A549 (cell line): Measurements from ENCODE around the gene SRSF10. TPM values are rescaled to one million over a fixed set of nuclear protein-coding genes. Genes with fewer than 3 reads are reported as not detected.

ENCODE experiments used
- ATAC-seq, 2 experiments: fragments of 200-7000 bp in 1 of 2; fragments of >200 bp in 1 of 2; cut with Nextera tagmentation in 1 of 2; cut with Tn5 transposase in 1 of 2; 3 replicates each; pipeline versions ENCODE4 v1.8.0 to v1.9.1; 2018 to 2020; ENCODE audit warnings: mild to moderate bottlenecking in 1 of 2, moderate library complexity in 1 of 2
- CTCF ChIA-PET: fragments of 300-600 bp; sonication (Branson Sonifier 250); formaldehyde crosslinking; extraction: SDS; loops from one replicate; lab custom pipeline; 2021; ENCODE audit warnings: antibody characterized with exemption, inconsistent platforms; lab: Yijun Ruan, JAX
- POLR2A ChIA-PET: fragments of 350-600 bp; formaldehyde crosslinking; extraction: SDS; loops from one replicate; lab custom pipeline; 2021; ENCODE audit warnings: antibody characterized with exemption, inconsistent platforms; lab: Yijun Ruan, JAX
- DNase-seq, 2 experiments: peaks; one replicate each; pipeline versions ENCODE4 v3.0.0 to v3.0.0-alpha.2; 2011 to 2016; ENCODE audit warnings: low read depth in 1 of 2, low spot score in 1 of 2
- FAIRE-seq: peaks from 2 replicates; lab custom pipeline; 2011; peaks lifted over from hg19 to GRCh38; lab: Jason Lieb, UNC
- H3K27ac ChIP-seq, 2 experiments: fragments of >200 bp; sonication (Bioruptor Twin); formaldehyde crosslinking; 3 replicates each; pipeline ENCODE4 v1.5.1; 2016 to 2017
- H3K4me1 ChIP-seq: fragments of >200 bp; sonication (Bioruptor Twin); formaldehyde crosslinking; 3 replicates; pipeline ENCODE4 v1.6.1; 2016
- H3K4me2 ChIP-seq: fragments of >200 bp; sonication (Bioruptor Twin); formaldehyde crosslinking; 3 replicates; pipeline ENCODE4 v1.6.1; 2016
- H3K4me3 ChIP-seq: fragments of >200 bp; sonication (Bioruptor Twin); formaldehyde crosslinking; 3 replicates; pipeline ENCODE4 v1.5.1; 2016
- H3K9me3 ChIP-seq: fragments of >200 bp; sonication (Bioruptor Twin); formaldehyde crosslinking; 3 replicates; pipeline ENCODE4 v1.6.1; 2016
- CEBPB ChIP-seq, 2 experiments: fragments of >200 bp in 1 of 2; sonication (Bioruptor Twin) in 1 of 2; formaldehyde crosslinking in 1 of 2; IDR thresholded peaks; 2 replicates each; pipeline ENCODE4 v1.6.1; 2012 to 2016
- CTCF ChIP-seq: fragments of >200 bp; sonication (Bioruptor Twin); formaldehyde crosslinking; IDR thresholded peaks from 3 replicates; pipeline ENCODE4 v1.5.1; 2016
- E2F6 ChIP-seq: IDR thresholded peaks from 2 replicates; pipeline ENCODE4 v1.6.1; 2012; ENCODE audit warnings: low read depth, borderline replicate concordance
- EP300 ChIP-seq, 2 experiments: fragments of >200 bp; sonication (Bioruptor Twin); formaldehyde crosslinking; IDR thresholded peaks; 2 replicates in 1 of 2; 3 replicates in 1 of 2; pipeline ENCODE4 v1.6.1; 2016 to 2017
- FOSL2 ChIP-seq, 2 experiments: fragments of 450-650 bp in 1 of 2; fragments of >200 bp in 1 of 2; sonication (Bioruptor Twin) in 1 of 2; formaldehyde crosslinking; IDR thresholded peaks; 2 replicates each; pipeline versions ENCODE4 v1.5.0 to v1.6.1; 2016 to 2020; ENCODE audit warnings: mild to moderate bottlenecking in 1 of 2, moderate library complexity in 1 of 2
- GATA3 ChIP-seq: IDR thresholded peaks from 2 replicates; pipeline ENCODE4 v1.6.1; 2012; ENCODE audit warnings: borderline replicate concordance
- HEYL ChIP-seq: fragments of 250-450 bp; sonication (Bioruptor Pico); IDR thresholded peaks from 2 replicates; pipeline ENCODE4 v1.8.0; 2021; ENCODE audit warnings: mild to moderate bottlenecking, moderate library complexity
- HOXA7 ChIP-seq: fragments of 250-450 bp; sonication (Bioruptor Pico); IDR thresholded peaks from 2 replicates; pipeline ENCODE4 v1.5.0; 2020; ENCODE audit warnings: mild to moderate bottlenecking, moderate library complexity
- HOXB13 ChIP-seq: fragments of 250-450 bp; sonication (Bioruptor Pico); IDR thresholded peaks from 2 replicates; pipeline ENCODE4 v1.5.0; 2020; ENCODE audit warnings: low read depth, mild to moderate bottlenecking, moderate library complexity
- JUN ChIP-seq, 2 experiments: fragments of >200 bp; sonication (Bioruptor Twin); formaldehyde crosslinking; IDR thresholded peaks; 2 replicates in 1 of 2; 3 replicates in 1 of 2; pipeline ENCODE4 v1.6.1; 2016 to 2017
- KDM5A ChIP-seq: fragments of 200-600 bp; sonication (generic); IDR thresholded peaks from 2 replicates; pipeline ENCODE4 v1.6.1; 2016; ENCODE audit warnings: antibody characterized with exemption, mild to moderate bottlenecking
- MAFK ChIP-seq: fragments of 450-650 bp; IDR thresholded peaks from 2 replicates; pipeline ENCODE4 v1.6.1; 2014; ENCODE audit not compliant: partially characterized antibody
- MAX ChIP-seq: IDR thresholded peaks from 2 replicates; pipeline ENCODE4 v1.6.1; 2012
- MAZ ChIP-seq: fragments of 150-350 bp; IDR thresholded peaks from 2 replicates; pipeline ENCODE4 v1.6.1; 2014; ENCODE audit warnings: antibody characterized with exemption, low read depth, low read length, borderline replicate concordance
- PBX3 ChIP-seq: IDR thresholded peaks from 2 replicates; pipeline ENCODE4 v1.6.1; 2012
- PHF8 ChIP-seq: fragments of 200-600 bp; sonication (generic); IDR thresholded peaks from 2 replicates; pipeline ENCODE4 v1.6.1; 2016; ENCODE audit warnings: low read depth, mild to moderate bottlenecking, antibody characterized with exemption, moderate library complexity, borderline replicate concordance
- RAD21 ChIP-seq, 2 experiments: fragments of >200 bp in 1 of 2; sonication (Bioruptor Twin) in 1 of 2; formaldehyde crosslinking in 1 of 2; IDR thresholded peaks in 1 of 2; conservative IDR thresholded peaks in 1 of 2; 2 replicates in 1 of 2; 3 replicates in 1 of 2; pipeline ENCODE4 v1.6.1; 2012 to 2018; ENCODE audit warnings: inconsistent platforms in 1 of 2
- RARB ChIP-seq: fragments of 250-450 bp; sonication (Bioruptor Pico); IDR thresholded peaks from 2 replicates; pipeline ENCODE4 v1.8.0; 2021; ENCODE audit warnings: mild to moderate bottlenecking, moderate library complexity
- RFX5 ChIP-seq: fragments of 450-650 bp; IDR thresholded peaks from 2 replicates; pipeline ENCODE4 v1.7.1; 2014; ENCODE audit warnings: antibody characterized with exemption, mild to moderate bottlenecking, moderate library complexity
- RNF2 ChIP-seq: fragments of 200-600 bp; sonication (generic); IDR thresholded peaks from 2 replicates; pipeline ENCODE4 v1.6.1; 2016; ENCODE audit warnings: low read depth, mild to moderate bottlenecking, antibody characterized with exemption, moderate library complexity, borderline replicate concordance
- SMC3 ChIP-seq: fragments of >200 bp; sonication (Bioruptor Twin); formaldehyde crosslinking; IDR thresholded peaks from 3 replicates; pipeline ENCODE4 v1.6.1; 2018; ENCODE audit warnings: inconsistent platforms
- SREBF2 ChIP-seq: fragments of 450-650 bp; IDR thresholded peaks from 2 replicates; pipeline ENCODE4 v1.6.1; 2014; ENCODE audit warnings: mild to moderate bottlenecking, moderate library complexity
- ZC3H11A ChIP-seq: fragments of 450-650 bp; IDR thresholded peaks from 2 replicates; pipeline ENCODE4 v1.6.1; 2014; ENCODE audit warnings: antibody characterized with exemption, mild to moderate bottlenecking
- WGBS: methylation state at CpG from one replicate; pipeline ENCODE4 v1.1.6; 2017; ENCODE audit errors: missing lambda C conversion rate; 5-methylcytosine and 5-hydroxymethylcytosine counted together
- polyA plus RNA-seq, 4 experiments: library from polyadenylated mRNA; depleted of rRNA in 3 of 4; stranded (reverse); fragments of >200 nt; fragmentation: RNase III in 1 of 4; extraction: RNeasy Plus Mini Kit Qiagen cat#74134 plus additional on column Dnase treatment in 1 of 4; gene quantifications; 2 replicates in 3 of 4; 3 replicates in 1 of 4; pipeline ENCODE4 v1.2.3, GENCODE V29; 2011 to 2017
- TF ChIP-seq, protein P1 (sequence below): fragments of >200 bp; sonication (Bioruptor Twin); formaldehyde crosslinking; IDR thresholded peaks from 3 replicates; pipeline ENCODE4 v1.6.1; 2016

The SRSF10 gene
- polyA plus RNA-seq, 2 of the 4 experiments (the other 2 are of a cell fraction) = 141 to 180 TPM

GRCh38 chr1:24018611-24019580 is 38.8 kb upstream of the SRSF10 start:
- FAIRE-seq (no peak), DNase-seq (peak; percentile 90 to 98), ATAC-seq (peak; percentile 86 to 93)
- CTCF ChIA-PET = interaction anchor here (0.7 to 1.8 kb wide), 7 partner anchors 9 to 242 kb away, joined by 3 to 6 read pairs (median 3); no protein-coding TSS in a partner anchor
- peak overlapping the region; percentile 68 for H3K4me2 ChIP-seq
- H3K4me1 ChIP-seq = peaks cover 79% of the 10 kb centered on the region
- WGBS = 15% methylated on average over 20 of the region's 20 CpGs
- H3K27ac ChIP-seq = peak overlapping the region; percentile 96 to 99
- H3K4me3 ChIP-seq = peak overlapping the region; percentile 17; the same call in 1 of the 3 replicates
- POLR2A ChIA-PET = interaction anchor here (1.1 to 2.5 kb wide), 4 partner anchors 9 to 55 kb away, joined by 3 to 13 read pairs (median 4); partner anchors contain the start of gene SRSF10
- TF ChIP-seq RNF2 (no peak), RAD21 (conservative IDR thresholded peaks at IDR 0.05 in 1 of 2, IDR thresholded peaks at IDR 0.05 in 1 of 2) (peak; percentile 22 to 34; a peak in 2 of 5 replicates), CEBPB (IDR thresholded peaks at IDR 0.05) (peak; percentile 34 to 76; a peak in 3 of 4 replicates), KDM5A (no peak), RARB (CRISPR knock-in tag) (no peak), HOXB13 (no peak), JUN (IDR thresholded peaks at IDR 0.05) (peak; percentile 51 to 75; a peak in 3 of 5 replicates), MAFK (no peak), CTCF (no peak), EP300 (IDR thresholded peaks at IDR 0.05) (peak in 1 of 2 experiments; percentile 57; a peak in 1 of 5 replicates), PHF8 (no peak), FOSL2 (IDR thresholded peaks at IDR 0.05) (no peak), FOSL2 (CRISPR knock-in tag; IDR thresholded peaks at IDR 0.05) (0 out of 2 replicates have a peak, but pooled peaks have one; percentile 12), MAX (peak; percentile 57), SMC3 (peak; percentile 24; the same call in 2 of the 3 replicates), PBX3 (no peak), SREBF2 (no peak), MAZ (no peak), HEYL (CRISPR knock-in tag) (no peak), RFX5 (no peak), E2F6 (peak; percentile 56; the same call in 1 of the 2 replicates), ZC3H11A (no peak), HOXA7 (CRISPR knock-in tag) (no peak), GATA3 (peak; percentile 80)
- TF ChIP-seq, protein P1, sequence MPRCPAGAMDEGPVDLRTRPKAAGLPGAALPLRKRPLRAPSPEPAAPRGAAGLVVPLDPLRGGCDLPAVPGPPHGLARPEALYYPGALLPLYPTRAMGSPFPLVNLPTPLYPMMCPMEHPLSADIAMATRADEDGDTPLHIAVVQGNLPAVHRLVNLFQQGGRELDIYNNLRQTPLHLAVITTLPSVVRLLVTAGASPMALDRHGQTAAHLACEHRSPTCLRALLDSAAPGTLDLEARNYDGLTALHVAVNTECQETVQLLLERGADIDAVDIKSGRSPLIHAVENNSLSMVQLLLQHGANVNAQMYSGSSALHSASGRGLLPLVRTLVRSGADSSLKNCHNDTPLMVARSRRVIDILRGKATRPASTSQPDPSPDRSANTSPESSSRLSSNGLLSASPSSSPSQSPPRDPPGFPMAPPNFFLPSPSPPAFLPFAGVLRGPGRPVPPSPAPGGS = peak; percentile 55; the same call in 1 of the 3 replicates
- no peaks in the 10 kb centered on the region for H3K9me3 ChIP-seq
